GM12878 (cell line): Measurements from ENCODE around the gene ANKS1A. TPM values are rescaled to one million over a fixed set of nuclear protein-coding genes. Genes with fewer than 3 reads are reported as not detected.

ENCODE experiments used
- ATAC-seq: fragments of 200-7000 bp; cut with Tn5 transposase; 3 replicates; pipeline ENCODE4 v1.9.1; 2020; ENCODE audit warnings: mild to moderate bottlenecking, moderate library complexity
- BruUV-seq: library from RNA; stranded (reverse); fragments of 400-500 nt; replicated peaks from 2 replicates; lab custom pipeline; 2021; lab: Mats Ljungman, UMichigan
- CTCF ChIA-PET: fragments of 300-600 bp; sonication (Branson Sonifier 250); formaldehyde crosslinking; extraction: SDS; loops from one replicate; lab custom pipeline; 2021; ENCODE audit warnings: inconsistent platforms; lab: Yijun Ruan, JAX
- POLR2A ChIA-PET: fragments of 350-600 bp; formaldehyde crosslinking; extraction: SDS; loops from one replicate; lab custom pipeline; 2021; ENCODE audit warnings: inconsistent platforms; lab: Charles Lee
- RAD21 ChIA-PET: fragments of 300-600 bp; sonication (Branson Sonifier 250); formaldehyde crosslinking; loops from one replicate; lab custom pipeline; 2023; ENCODE audit warnings: antibody characterized with exemption; ENCODE audit not compliant: unreplicated experiment; lab: Charles Lee
- SMC1A ChIA-PET: fragments of 300-600 bp; sonication (Branson Sonifier 250); formaldehyde crosslinking; loops from one replicate; lab custom pipeline; 2023; ENCODE audit not compliant: unreplicated experiment, uncharacterized antibody; lab: Charles Lee
- DNase-seq: peaks from one replicate; pipeline ENCODE4 v3.0.0-alpha.2; 2011; ENCODE audit warnings: low read depth, low spot score
- FAIRE-seq: peaks from 3 replicates; lab custom pipeline; 2011; peaks lifted over from hg19 to GRCh38; lab: Jason Lieb, UNC
- H2AFZ ChIP-seq: 2 replicates; pipeline ENCODE4 v1.6.0; 2011; ENCODE audit warnings: low read depth, low read length, control low read depth; ENCODE audit not compliant: control insufficient read depth
- H3K27ac ChIP-seq: 2 replicates; pipeline ENCODE4 v1.5.1; 2011; ENCODE audit warnings: control low read depth; ENCODE audit not compliant: control insufficient read depth, insufficient read depth
- H3K27me3 ChIP-seq, 2 experiments: replicated peaks in 1 of 2; 2 replicates each; pipeline versions ENCODE4 v1.6.0 to v1.6.1; 2011; ENCODE audit warnings: low read length in 1 of 2; ENCODE audit not compliant: control insufficient read depth in 2 of 2, insufficient read depth in 2 of 2
- H3K36me3 ChIP-seq, 2 experiments: 2 replicates each; pipeline ENCODE4 v1.5.1; 2011; ENCODE audit warnings: low read length in 1 of 2; ENCODE audit not compliant: control insufficient read depth in 2 of 2, insufficient read depth in 2 of 2
- H3K4me1 ChIP-seq: 2 replicates; pipeline ENCODE4 v1.6.1; 2011; ENCODE audit warnings: mild to moderate bottlenecking, low read length, moderate library complexity, mixed read lengths; ENCODE audit not compliant: control insufficient read depth, insufficient read depth
- H3K4me2 ChIP-seq: 2 replicates; pipeline ENCODE4 v1.6.0; 2011; ENCODE audit warnings: control low read depth; ENCODE audit not compliant: control insufficient read depth, insufficient read depth
- H3K4me3 ChIP-seq: fragments of 200-600 bp; sonication (generic); 2 replicates; pipeline ENCODE4 v1.5.1; 2016
- H3K79me2 ChIP-seq: 2 replicates; pipeline ENCODE4 v1.6.0; 2011; ENCODE audit warnings: low read length; ENCODE audit not compliant: control insufficient read depth, insufficient read depth
- H3K9ac ChIP-seq: 2 replicates; pipeline ENCODE4 v1.8.0; 2011; ENCODE audit warnings: low read length, control low read depth, mixed read lengths; ENCODE audit not compliant: control insufficient read depth, insufficient read depth
- H3K9me3 ChIP-seq: replicated peaks from 3 replicates; pipeline ENCODE4 v1.5.1; 2011; ENCODE audit warnings: mild to moderate bottlenecking, low read length; ENCODE audit not compliant: control insufficient read depth, insufficient read depth
- H4K20me1 ChIP-seq: 2 replicates; pipeline ENCODE4 v1.6.0; 2011; ENCODE audit not compliant: control insufficient read depth, insufficient read depth
- ATF3 ChIP-seq: IDR thresholded peaks from 2 replicates; pipeline ENCODE4 v1.6.1; 2011; ENCODE audit warnings: low read depth, mild to moderate bottlenecking, low read length, moderate library complexity, borderline replicate concordance; ENCODE audit errors: extremely low read depth
- CHD1 ChIP-seq: IDR thresholded peaks from 2 replicates; pipeline ENCODE4 v1.6.1; 2012; ENCODE audit warnings: low read depth, low read length, improper control_type of control experiment
- CREB1 ChIP-seq: IDR thresholded peaks from 2 replicates; pipeline ENCODE4 v1.6.1; 2012; ENCODE audit warnings: low read depth, mild to moderate bottlenecking, inconsistent platforms
- CTCF ChIP-seq, 3 experiments: IDR thresholded peaks in 2 of 3; conservative IDR thresholded peaks in 1 of 3; 2 replicates each; pipeline ENCODE4 v1.5.1; 2011; ENCODE audit warnings: low read depth in 3 of 3, low read length in 3 of 3, mild to moderate bottlenecking in 3 of 3, control low read depth in 2 of 3, moderate library complexity in 2 of 3, inconsistent platforms in 1 of 3, mixed read lengths in 1 of 3; ENCODE audit not compliant: control insufficient read depth in 2 of 3, insufficient read depth in 1 of 3; ENCODE audit errors: extremely low read depth in 1 of 3
- E2F8 ChIP-seq: fragments of 450-650 bp; IDR thresholded peaks from 2 replicates; pipeline ENCODE4 v1.6.1; 2018; ENCODE audit warnings: mild to moderate bottlenecking, low read depth, moderate library complexity; ENCODE audit not compliant: partially characterized antibody
- EGR1 ChIP-seq, 2 experiments: IDR thresholded peaks; 1 replicate in 1 of 2; 2 replicates in 1 of 2; pipeline ENCODE4 v1.6.1; 2011 to 2012; ENCODE audit warnings: low read depth in 2 of 2, low read length in 2 of 2, borderline replicate concordance in 1 of 2, mild to moderate bottlenecking in 1 of 2, moderate library complexity in 1 of 2
- IKZF1 ChIP-seq: fragments of 450-650 bp; conservative IDR thresholded peaks from 2 replicates; pipeline ENCODE4 v1.6.1; 2017; ENCODE audit warnings: antibody characterized with exemption, mild to moderate bottlenecking
- JUND ChIP-seq: IDR thresholded peaks from 2 replicates; pipeline ENCODE4 v1.6.1; 2012; ENCODE audit warnings: low read depth, mild to moderate bottlenecking, low read length, improper control_type of control experiment, moderate library complexity
- NFYB ChIP-seq: IDR thresholded peaks from 2 replicates; pipeline ENCODE4 v1.6.1; 2011; ENCODE audit warnings: low read depth, mild to moderate bottlenecking, low read length, improper control_type of control experiment, moderate library complexity; ENCODE audit not compliant: insufficient read depth
- RAD21 ChIP-seq: IDR thresholded peaks from 2 replicates; pipeline ENCODE4 v1.6.1; 2011; ENCODE audit warnings: mild to moderate bottlenecking, low read depth, low read length, moderate library complexity; ENCODE audit not compliant: insufficient read depth
- RAD51 ChIP-seq: fragments of 450-650 bp; IDR thresholded peaks from 2 replicates; pipeline ENCODE4 v1.6.1; 2016; ENCODE audit warnings: moderate library complexity, mild to moderate bottlenecking, inconsistent platforms
- SUPT20H ChIP-seq: IDR thresholded peaks from 2 replicates; pipeline ENCODE4 v1.6.1; 2011; ENCODE audit warnings: low read depth, mild to moderate bottlenecking, low read length, moderate library complexity, borderline replicate concordance; ENCODE audit not compliant: control insufficient read depth
- TCF12 ChIP-seq: IDR thresholded peaks from 2 replicates; pipeline ENCODE4 v1.6.1; 2011; ENCODE audit warnings: low read depth, mild to moderate bottlenecking, low read length
- ZNF687 ChIP-seq: fragments of 450-650 bp; IDR thresholded peaks from 2 replicates; pipeline ENCODE4 v1.6.1; 2017; ENCODE audit warnings: mild to moderate bottlenecking, moderate library complexity
- WGBS: methylation state at CpG from one replicate; pipeline ENCODE4 v1.1.6; 2016; ENCODE audit warnings: low lambda C conversion rate; ENCODE audit not compliant: insufficient replicate concordance, insufficient coverage; ENCODE audit errors: missing lambda C conversion rate; 5-methylcytosine and 5-hydroxymethylcytosine counted together
- in situ Hi-C: fragments of 300-500 bp; cut with MboI; formaldehyde crosslinking; loops from 9 replicates; pipeline ENCODE4 v1.14.3; 2018; ENCODE audit warnings: mixed read lengths
- intact Hi-C: fragments of 100-400 bp; cut with micrococcal nuclease; formaldehyde crosslinking; loops from one replicate; pipeline ENCODE4 v1.14.2; 2022; ENCODE audit not compliant: unreplicated experiment
- polyA plus RNA-seq, 11 experiments: library from polyadenylated mRNA; depleted of rRNA in 4 of 11; unstranded in 6 of 11; stranded (reverse) in 5 of 11; fragments of >200 nt; fragmentation: Nextera tagmentation in 4 of 11; fragmentation: Illumina TruSeq in 1 of 11; extraction: Ambion mirVana in 4 of 11; extraction: Trizol in 1 of 11; gene quantifications; 1 replicate in 1 of 11; 2 replicates in 10 of 11; pipeline versions ENCODE4 v1.2.1 to v1.2.3, GENCODE V29; 2011 to 2016; ENCODE audit warnings: inconsistent platforms in 2 of 11, missing spikeins in 2 of 11, low read depth in 1 of 11
- total RNA-seq, 4 experiments: library from RNA; depleted of rRNA in 3 of 4; stranded (reverse); fragments of >200 nt in 3 of 4; fragmentation: Illumina TruSeq in 1 of 4; extraction: Trizol in 1 of 4; gene quantifications; 2 replicates each; pipeline versions ENCODE4 v1.2.1 to v1.2.3, GENCODE V29; 2013 to 2021

Gene ANKS1A
- total and polyA plus RNA-seq, 10 of the 15 experiments (the other 5 are each of a cell fraction or from before 2014, with no cell fraction given): 0.60 to 7.0 (median 3.0) TPM

- ChIA-PET RAD21 (no interaction called here), SMC1A (interaction anchor here (0.8 kb wide), 1 partner anchor 12 kb away, joined by 3 read pairs; no protein-coding TSS in a partner anchor), CTCF (interaction anchor here (0.7 to 1.4 kb wide), 3 partner anchors 68 to 322 kb away, joined by 3 to 5 read pairs (median 4); partner anchors contain the start of gene BLTP3A), POLR2A (no interaction called here)
- in situ Hi-C loops: no loop called here
- DNase-seq: no peak
- Histone ChIP-seq H3K4me2 (no peak overlapping the region), H3K36me3 (no peaks in the 10 kb centered on the region), H4K20me1 (no peaks in the 10 kb centered on the region), H3K9ac (no peak overlapping the region), H3K9me3 (no peaks in the 10 kb centered on the region), H3K27me3 (no peaks in the 10 kb centered on the region), H2AFZ (no peak overlapping the region), H3K79me2 (no peaks in the 10 kb centered on the region), H3K4me1 (no peaks in the 10 kb centered on the region), H3K27ac (no peak overlapping the region), H3K4me3 (no peak overlapping the region)
- no peak for FAIRE-seq
- no peak for ATAC-seq
- intact Hi-C loops: no loop called here
- 80% methylated on average over 1 of the region's 1 CpG for WGBS
- BruUV-seq: no TSS peak
- TF ChIP-seq RAD51 (no peak), SUPT20H (no peak), JUND (no peak), ATF3 (no peak), IKZF1 (no peak), E2F8 (no peak), NFYB (no peak), RAD21 (no peak), CTCF (IDR thresholded peaks at IDR 0.05 in 2 of 3, conservative IDR thresholded peaks at IDR 0.05 in 1 of 3; ENCODE audit: control insufficient read depth in 2 of 3, extremely low read depth in 1 of 3, insufficient read depth in 1 of 3, low read depth in 3 of 3, low read length in 3 of 3) (no peak), CHD1 (no peak), CREB1 (no peak), ZNF687 (no peak), TCF12 (no peak), EGR1 (IDR thresholded peaks at IDR 0.05; ENCODE audit: borderline replicate concordance in 1 of 2, low read depth in 2 of 2, low read length in 2 of 2) (no peak)
Observed at GRCh38 chr6:34919651-34920050, 30.6 kb downstream of the ANKS1A start.
